ENCODE measurements around the gene SULF2. TPM values are rescaled to one million over a fixed set of nuclear protein-coding genes. Genes with fewer than 3 reads are reported as not detected.

The SULF2 gene
- total RNA-seq, 1 donor from 2014 or later, result 52.8 TPM

- no peak for TF ChIP-seq CTCF (IDR thresholded peaks at IDR 0.05)
- intact Hi-C loops (cut with DNase I), result no loop called here
- H3K27me3 ChIP-seq, result no peaks in the 10 kb centered on the region
- ATAC-seq, result no peak
- no peaks in the 10 kb centered on the region for H3K9me3 ChIP-seq
- peaks cover 15% of the 10 kb centered on the region for H3K36me3 ChIP-seq
- no peak for DNase-seq
- H3K4me3 ChIP-seq, result no peak overlapping the region
- peaks cover 4% of the 10 kb centered on the region for H3K4me1 ChIP-seq
- no peak overlapping the region for H3K27ac ChIP-seq
Measured at GRCh38 chr20:47618479-47618878, 166.8 kb downstream of the SULF2 start.

GRCh38 chr20:47614703-47615309 lies 170.5 kb downstream of the SULF2 start:
- Histone ChIP-seq H3K36me3 (no peaks in the 10 kb centered on the region), H3K27ac (no peak overlapping the region), H3K27me3 (no peaks in the 10 kb centered on the region), H3K4me3 (no peak overlapping the region), H3K4me1 (peaks cover 6% of the 10 kb centered on the region), H3K9me3 (no peaks in the 10 kb centered on the region)
- intact Hi-C loops (cut with DNase I), result no loop called here
- no peak for TF ChIP-seq CTCF (IDR thresholded peaks at IDR 0.05)
- no peak for ATAC-seq
- no peak for DNase-seq

- no peaks in the 10 kb centered on the region for H3K36me3 ChIP-seq
- intact Hi-C loops (cut with DNase I), result no loop called here
- DNase-seq (no peak), ATAC-seq (no peak)
- H3K27ac ChIP-seq, result no peak overlapping the region
- no peak for TF ChIP-seq CTCF (IDR thresholded peaks at IDR 0.05)
- H3K4me1 ChIP-seq, result peaks cover 8% of the 10 kb centered on the region
- no peaks in the 10 kb centered on the region for H3K27me3 ChIP-seq
- no peak overlapping the region for H3K4me3 ChIP-seq
- H3K9me3 ChIP-seq, result no peaks in the 10 kb centered on the region
Measured at GRCh38 chr20:47612670-47613069, 172.6 kb downstream of the SULF2 start.

- TF ChIP-seq CTCF (IDR thresholded peaks at IDR 0.05), result no peak
- ATAC-seq (no peak), DNase-seq (no peak)
- H3K4me1 ChIP-seq, result peaks cover 17% of the 10 kb centered on the region
- H3K27ac ChIP-seq, result no peak overlapping the region
- no peaks in the 10 kb centered on the region for H3K27me3 ChIP-seq
- H3K4me3 ChIP-seq, result no peak overlapping the region
- no peaks in the 10 kb centered on the region for H3K9me3 ChIP-seq
- intact Hi-C loops (cut with DNase I), result no loop called here
- H3K36me3 ChIP-seq, result no peaks in the 10 kb centered on the region
Measured at GRCh38 chr20:47611785-47612184, 173.5 kb downstream of the SULF2 start.

- no peak for TF ChIP-seq CTCF (IDR thresholded peaks at IDR 0.05)
- DNase-seq (no peak), ATAC-seq (no peak)
- intact Hi-C loops (cut with DNase I), result no loop called here
- no peaks in the 10 kb centered on the region for H3K36me3 ChIP-seq
- no peak overlapping the region for H3K4me3 ChIP-seq
- H3K27me3 ChIP-seq, result no peaks in the 10 kb centered on the region
- peaks cover 22% of the 10 kb centered on the region for H3K4me1 ChIP-seq
- H3K9me3 ChIP-seq, result no peaks in the 10 kb centered on the region
- peak overlapping the region; percentile 7 for H3K27ac ChIP-seq
Measured at GRCh38 chr20:47610945-47611250, 174.4 kb downstream of the SULF2 start.
